Measurements from ENCODE around the gene TRPM3. TPM values are rescaled to one million over a fixed set of nuclear protein-coding genes. Genes with fewer than 3 reads are reported as not detected.

Gene TRPM3
- total RNA-seq, 4 donors from 2014 or later, result 5.2 to 8.1 (median 7.3) TPM

DNA sequence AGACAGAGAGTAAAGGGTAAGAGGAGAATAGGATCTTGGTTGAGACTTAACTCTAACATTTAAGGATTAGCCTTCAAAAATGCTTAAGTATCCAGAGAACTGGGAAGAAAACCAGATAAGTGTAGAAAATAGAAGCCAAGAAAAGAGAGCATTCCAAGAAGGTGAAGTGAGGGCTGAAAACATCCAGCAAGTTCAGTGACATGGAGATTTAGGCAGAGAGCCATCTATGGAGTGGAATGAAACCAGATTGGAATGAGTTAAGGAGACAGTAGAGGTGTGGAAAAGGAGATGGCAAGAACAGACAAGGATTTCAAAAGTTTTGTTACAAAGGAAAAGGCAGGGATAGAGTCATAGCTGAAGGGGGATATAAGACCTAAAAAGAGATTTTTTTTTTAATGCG lies 188.1 kb downstream of the TRPM3 start:
- DNase-seq (ENCODE audit: low spot score in 2 of 2), result no peak
- TF ChIP-seq POLR2A (IDR thresholded peaks at IDR 0.05), result no peak
- TF ChIP-seq, protein P1, sequence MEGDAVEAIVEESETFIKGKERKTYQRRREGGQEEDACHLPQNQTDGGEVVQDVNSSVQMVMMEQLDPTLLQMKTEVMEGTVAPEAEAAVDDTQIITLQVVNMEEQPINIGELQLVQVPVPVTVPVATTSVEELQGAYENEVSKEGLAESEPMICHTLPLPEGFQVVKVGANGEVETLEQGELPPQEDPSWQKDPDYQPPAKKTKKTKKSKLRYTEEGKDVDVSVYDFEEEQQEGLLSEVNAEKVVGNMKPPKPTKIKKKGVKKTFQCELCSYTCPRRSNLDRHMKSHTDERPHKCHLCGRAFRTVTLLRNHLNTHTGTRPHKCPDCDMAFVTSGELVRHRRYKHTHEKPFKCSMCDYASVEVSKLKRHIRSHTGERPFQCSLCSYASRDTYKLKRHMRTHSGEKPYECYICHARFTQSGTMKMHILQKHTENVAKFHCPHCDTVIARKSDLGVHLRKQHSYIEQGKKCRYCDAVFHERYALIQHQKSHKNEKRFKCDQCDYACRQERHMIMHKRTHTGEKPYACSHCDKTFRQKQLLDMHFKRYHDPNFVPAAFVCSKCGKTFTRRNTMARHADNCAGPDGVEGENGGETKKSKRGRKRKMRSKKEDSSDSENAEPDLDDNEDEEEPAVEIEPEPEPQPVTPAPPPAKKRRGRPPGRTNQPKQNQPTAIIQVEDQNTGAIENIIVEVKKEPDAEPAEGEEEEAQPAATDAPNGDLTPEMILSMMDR (IDR thresholded peaks at IDR 0.05), result no peak
- H3K4me1 ChIP-seq, result no peaks in the 10 kb centered on the region
- H3K36me3 ChIP-seq, result no peaks in the 10 kb centered on the region
- no peak overlapping the region for H3K4me3 ChIP-seq
- H3K27me3 ChIP-seq, result no peaks in the 10 kb centered on the region
- no peak overlapping the region for H3K27ac ChIP-seq
- 91 to 92% methylated on average over 1 of the region's 1 CpG for WGBS, 2 donors
- no peaks in the 10 kb centered on the region for H3K9me3 ChIP-seq

DNA sequence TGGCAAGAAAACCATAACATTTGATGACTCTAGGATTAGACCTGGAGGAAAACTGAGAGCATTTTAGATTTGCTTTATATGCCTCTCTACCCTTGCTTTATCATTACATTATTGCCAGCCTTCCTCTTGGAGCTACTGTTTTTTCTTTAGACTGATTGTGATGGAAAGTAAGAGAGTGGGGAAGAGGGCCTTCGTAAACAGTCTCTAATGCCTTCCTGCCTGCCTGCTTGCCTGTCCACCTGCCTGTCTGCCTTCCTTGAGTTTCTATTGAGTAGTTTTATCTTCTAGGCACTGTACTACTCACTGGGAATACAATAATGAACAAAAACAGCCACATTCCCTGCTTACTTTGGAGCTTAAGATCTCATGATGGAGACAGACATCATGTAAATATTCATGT lies 189.3 kb downstream of the TRPM3 start:
- Histone ChIP-seq H3K27me3 (no peaks in the 10 kb centered on the region), H3K27ac (no peak overlapping the region), H3K9me3 (no peaks in the 10 kb centered on the region), H3K36me3 (no peaks in the 10 kb centered on the region), H3K4me3 (no peak overlapping the region), H3K4me1 (no peaks in the 10 kb centered on the region)
- 83 to 94% methylated on average over 1 of the region's 1 CpG for WGBS, 2 donors
- DNase-seq (ENCODE audit: low spot score in 2 of 2), result no peak
- TF ChIP-seq EP300 (IDR thresholded peaks at IDR 0.05) (no peak), POLR2A (IDR thresholded peaks at IDR 0.05) (no peak)
- TF ChIP-seq, protein P1 (IDR thresholded peaks at IDR 0.05), result no peak

DNA sequence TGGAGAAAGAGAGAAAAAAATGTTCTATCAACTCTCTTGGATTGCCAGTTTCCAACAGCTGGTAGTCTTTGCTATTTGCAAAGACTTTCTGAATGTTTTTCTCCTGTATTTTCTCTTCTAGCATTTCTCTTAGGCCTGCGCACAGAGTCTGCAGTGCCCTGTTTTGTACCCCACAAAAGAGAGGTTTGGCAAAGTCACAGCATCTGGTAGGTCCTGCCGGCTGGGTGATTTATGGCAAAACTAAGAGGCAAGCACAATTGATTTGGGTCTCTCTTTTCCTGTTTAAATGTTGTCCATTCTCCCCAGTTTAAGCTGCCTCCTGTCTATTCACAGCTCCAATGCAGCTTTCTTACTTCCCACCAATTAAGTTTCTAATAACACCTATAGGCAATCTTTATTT lies 193.9 kb downstream of the TRPM3 start:
- no peak overlapping the region for H3K27ac ChIP-seq
- no peaks in the 10 kb centered on the region for H3K36me3 ChIP-seq
- H3K4me3 ChIP-seq, result no peak overlapping the region
- no peaks in the 10 kb centered on the region for H3K9me3 ChIP-seq
- H3K27me3 ChIP-seq, result no peaks in the 10 kb centered on the region
- WGBS, 2 donors, result 77% methylated on average over 2 of the region's 2 CpGs
- TF ChIP-seq EP300 (IDR thresholded peaks at IDR 0.05), result no peak
- TF ChIP-seq, protein P1 (IDR thresholded peaks at IDR 0.05), result no peak
- no peak for TF ChIP-seq POLR2A (IDR thresholded peaks at IDR 0.05)
- no peak for DNase-seq (ENCODE audit: low spot score in 2 of 2)
- peaks cover 0 to 18% (median 0%) of the 10 kb centered on the region in 4 donors for H3K4me1 ChIP-seq

DNA sequence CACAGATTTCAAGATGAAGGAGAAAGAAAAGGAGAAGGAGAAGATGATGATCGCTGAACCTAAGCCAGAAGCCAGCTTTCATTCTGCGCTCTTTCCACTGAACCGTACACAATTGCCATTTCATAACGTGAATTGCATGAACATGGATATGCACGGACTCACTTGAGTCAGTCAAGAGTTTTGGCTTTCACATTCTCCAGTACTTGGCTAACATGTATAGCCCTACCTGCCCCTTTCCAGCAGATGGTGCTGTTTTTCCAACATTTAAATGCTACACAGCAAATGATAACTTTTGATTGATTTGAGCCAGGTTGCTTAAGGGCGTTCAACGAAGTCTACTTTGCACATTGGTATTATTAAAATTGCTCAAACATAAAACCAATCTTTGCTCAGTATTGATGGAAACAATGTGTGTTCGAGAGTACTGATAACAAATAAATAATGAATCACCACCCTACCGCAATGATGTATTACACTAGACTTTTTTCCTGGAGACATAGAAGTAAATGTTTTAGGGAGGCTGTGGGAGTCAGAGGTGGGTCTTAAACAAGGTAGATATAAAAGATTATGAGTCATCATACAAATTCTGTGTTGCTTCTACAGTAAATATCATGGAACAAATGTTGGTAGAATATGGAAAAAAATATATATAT lies 196.4 kb downstream of the TRPM3 start:
- TF ChIP-seq, protein P1 (IDR thresholded peaks at IDR 0.05), result peak; percentile 62 to 82 (median 76)
- peak in 1 of 2 donors; percentile 61 for TF ChIP-seq EP300 (IDR thresholded peaks at IDR 0.05)
- TF ChIP-seq POLR2A (IDR thresholded peaks at IDR 0.05), result no peak
- Histone ChIP-seq H3K27me3 (no peaks in the 10 kb centered on the region), H3K4me1 (peaks cover 0 to 18% (median 0%) of the 10 kb centered on the region in 4 donors), H3K27ac (peak overlapping the region in 2 of 4 donors; percentile 41 to 69), H3K4me3 (peak overlapping the region in 2 of 4 donors; percentile 11 to 31), H3K36me3 (no peaks in the 10 kb centered on the region), H3K9me3 (no peaks in the 10 kb centered on the region)
- 10 to 19% methylated on average over 9 of the region's 9 CpGs for WGBS, 2 donors
- peak in 1 of 2 donors; percentile 40 for DNase-seq (ENCODE audit: low spot score in 2 of 2)

DNA sequence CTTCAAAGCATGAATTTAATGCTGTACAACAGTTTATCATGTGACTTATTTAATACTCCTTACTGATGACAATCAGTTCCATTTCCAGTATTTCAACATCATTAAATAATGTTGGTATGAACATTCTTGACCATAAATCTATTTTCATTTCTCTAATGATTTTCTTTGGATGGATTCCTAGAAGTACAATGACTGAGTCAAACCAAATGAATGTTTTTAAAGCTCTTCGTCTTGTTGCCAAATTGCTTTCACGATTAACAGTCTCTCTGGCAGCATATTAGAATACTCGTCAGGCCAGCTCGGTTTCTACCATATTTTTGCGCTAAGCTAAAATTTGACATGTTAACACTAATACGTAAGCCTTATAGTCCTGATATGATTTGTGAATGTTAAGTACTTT lies 197.0 kb downstream of the TRPM3 start:
- peaks cover 0 to 18% (median 0%) of the 10 kb centered on the region in 4 donors for H3K4me1 ChIP-seq
- DNase-seq (ENCODE audit: low spot score in 2 of 2), result no peak
- H3K27ac ChIP-seq, result peak overlapping the region in 2 of 4 donors; percentile 41 to 69
- H3K9me3 ChIP-seq, result no peaks in the 10 kb centered on the region
- H3K36me3 ChIP-seq, result no peaks in the 10 kb centered on the region
- H3K27me3 ChIP-seq, result no peaks in the 10 kb centered on the region
- peak overlapping the region in 1 of 4 donors; percentile 31 for H3K4me3 ChIP-seq
- TF ChIP-seq POLR2A (IDR thresholded peaks at IDR 0.05) (no peak), EP300 (IDR thresholded peaks at IDR 0.05) (no peak)
- TF ChIP-seq, protein P1 (IDR thresholded peaks at IDR 0.05), result no peak
- 30 to 31% methylated on average over 6 of the region's 6 CpGs for WGBS, 2 donors
